Activated T-cell treated with anti-CD3 and anti-CD28 coated beads for 48 hours (primary cell): Measurements from ENCODE around the gene U2AF1L4.
"Not testable (repeated sequence)": the region's sequence is repeated elsewhere in the genome, so short reads cannot be mapped to it uniquely, and the experiment has no call there.

Experiments used
- DNase-seq: peaks from one replicate; pipeline ENCODE4 v3.0.0-alpha.2; 2020; ENCODE audit warnings: low read depth

Gene U2AF1L4

DNA sequence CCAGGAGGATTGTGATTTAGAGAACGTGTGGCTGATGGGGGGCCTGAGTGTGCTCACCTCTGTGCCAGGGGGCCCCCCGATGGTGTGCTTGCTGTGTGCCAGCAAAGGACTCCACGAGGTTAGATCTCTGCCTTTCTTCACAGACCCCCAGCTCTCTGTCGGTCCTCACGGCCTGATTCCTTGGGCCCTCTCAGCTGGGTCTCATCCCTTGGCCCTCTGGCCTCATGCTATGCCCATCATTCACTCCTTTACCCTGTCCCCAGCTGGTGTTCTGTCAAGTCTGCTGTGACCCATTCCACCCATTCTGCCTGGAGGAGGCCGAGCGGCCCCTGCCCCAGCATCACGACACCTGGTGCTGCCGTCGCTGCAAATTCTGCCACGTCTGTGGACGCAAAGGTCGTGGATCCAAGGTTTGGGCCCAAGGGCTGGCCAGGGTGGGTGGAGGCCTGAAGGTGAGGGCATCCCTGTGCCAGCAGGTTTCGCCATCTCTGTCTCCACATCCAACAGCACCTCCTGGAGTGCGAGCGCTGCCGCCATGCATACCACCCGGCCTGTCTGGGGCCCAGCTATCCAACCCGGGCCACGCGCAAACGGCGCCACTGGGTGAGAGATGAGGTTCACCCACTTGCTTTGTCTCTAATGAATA lies 19.9 kb downstream of the U2AF1L4 start:
- DNase-seq = no peak

DNA sequence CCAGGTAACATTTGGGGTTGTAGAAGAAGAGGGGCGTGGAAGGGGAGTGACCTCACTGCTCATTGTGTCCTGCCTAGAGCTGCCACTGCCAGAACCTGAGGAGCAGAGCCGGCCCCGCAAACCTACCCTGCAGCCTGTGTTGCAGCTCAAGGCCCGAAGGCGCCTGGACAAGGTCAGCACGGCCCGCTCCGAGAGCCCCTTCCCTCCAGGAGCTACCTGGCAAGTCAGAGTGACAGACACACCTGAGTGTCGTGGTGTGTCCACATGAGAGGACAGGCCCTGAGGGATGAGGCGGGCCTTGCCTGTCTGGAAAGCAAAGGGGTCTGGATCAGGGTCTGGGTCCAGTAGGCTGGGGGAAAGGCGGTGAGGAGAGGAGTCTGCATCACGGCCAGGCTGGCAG lies 20.7 kb downstream of the U2AF1L4 start:
- DNase-seq = no peak

DNA sequence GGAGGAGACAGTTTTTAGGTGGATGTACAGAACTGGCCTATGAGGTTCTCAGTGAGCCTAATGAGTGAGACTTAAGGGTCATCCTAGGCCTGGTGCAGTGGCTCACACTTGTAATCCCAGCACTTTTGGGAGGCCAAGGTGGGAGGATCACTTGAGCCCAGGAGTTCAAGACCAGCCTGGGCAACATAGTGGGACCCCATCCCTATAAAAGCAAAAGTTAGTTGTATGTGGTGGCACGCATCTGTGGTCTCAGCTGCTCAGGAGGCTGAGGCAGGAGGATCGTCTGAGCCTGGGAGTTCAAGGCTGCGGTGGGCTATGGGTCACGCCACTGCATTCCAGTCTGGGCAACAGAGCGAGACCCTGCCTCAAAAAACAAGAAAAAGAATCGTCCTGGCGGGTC lies 21.1 kb downstream of the U2AF1L4 start:
- DNase-seq = not testable (repeated sequence)

DNA sequence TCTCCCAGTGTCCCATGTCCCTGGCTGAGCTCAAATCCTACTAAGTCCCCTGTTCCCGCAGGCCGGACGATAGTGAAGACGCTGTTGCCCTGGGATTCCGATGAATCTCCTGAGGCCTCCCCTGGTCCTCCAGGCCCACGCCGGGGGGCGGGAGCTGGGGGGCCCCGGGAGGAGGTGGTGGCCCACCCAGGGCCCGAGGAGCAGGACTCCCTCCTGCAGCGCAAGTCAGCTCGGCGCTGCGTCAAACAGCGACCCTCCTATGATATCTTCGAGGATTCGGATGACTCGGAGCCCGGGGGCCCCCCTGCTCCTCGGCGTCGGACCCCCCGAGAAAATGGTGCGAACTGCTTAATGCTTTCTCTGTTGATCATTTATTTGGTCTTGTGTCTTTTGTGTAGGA lies 21.5 kb downstream of the U2AF1L4 start:
- DNase-seq = no peak

DNA sequence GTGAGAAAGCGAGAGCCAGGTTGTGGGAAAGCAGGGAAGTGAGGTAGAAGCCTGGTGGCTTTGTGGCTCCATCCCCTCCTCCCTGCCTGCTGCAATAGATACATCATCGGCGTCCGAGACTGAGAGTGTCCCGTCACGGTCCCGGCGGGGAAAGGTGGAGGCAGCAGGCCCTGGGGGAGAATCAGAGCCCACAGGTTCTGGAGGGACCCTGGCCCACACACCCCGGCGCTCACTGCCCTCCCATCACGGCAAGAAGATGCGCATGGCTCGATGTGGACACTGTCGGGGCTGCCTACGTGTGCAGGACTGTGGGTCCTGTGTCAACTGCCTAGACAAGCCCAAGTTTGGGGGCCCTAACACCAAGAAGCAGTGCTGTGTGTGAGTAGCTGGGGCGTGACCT lies 22.3 kb downstream of the U2AF1L4 start:
- DNase-seq = no peak

DNA sequence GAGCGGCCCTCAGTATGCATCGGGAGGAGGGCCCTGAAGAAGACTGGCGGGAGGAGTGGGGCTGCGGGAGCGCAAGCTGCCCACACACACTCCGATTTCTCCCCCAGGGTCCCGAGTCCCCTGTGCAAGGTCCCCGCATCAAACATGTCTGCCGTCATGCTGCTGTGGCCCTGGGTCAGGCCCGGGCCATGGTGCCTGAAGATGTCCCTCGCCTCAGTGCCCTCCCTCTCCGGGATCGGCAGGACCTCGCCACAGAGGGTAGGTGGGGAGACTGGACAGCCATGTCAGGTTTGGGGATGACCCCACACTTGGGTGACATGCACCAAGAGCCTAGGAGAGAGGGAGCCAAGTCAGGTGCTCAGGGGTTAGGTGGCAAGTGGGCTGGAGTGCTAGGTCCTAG lies 22.8 kb downstream of the U2AF1L4 start:
- DNase-seq = no peak

DNA sequence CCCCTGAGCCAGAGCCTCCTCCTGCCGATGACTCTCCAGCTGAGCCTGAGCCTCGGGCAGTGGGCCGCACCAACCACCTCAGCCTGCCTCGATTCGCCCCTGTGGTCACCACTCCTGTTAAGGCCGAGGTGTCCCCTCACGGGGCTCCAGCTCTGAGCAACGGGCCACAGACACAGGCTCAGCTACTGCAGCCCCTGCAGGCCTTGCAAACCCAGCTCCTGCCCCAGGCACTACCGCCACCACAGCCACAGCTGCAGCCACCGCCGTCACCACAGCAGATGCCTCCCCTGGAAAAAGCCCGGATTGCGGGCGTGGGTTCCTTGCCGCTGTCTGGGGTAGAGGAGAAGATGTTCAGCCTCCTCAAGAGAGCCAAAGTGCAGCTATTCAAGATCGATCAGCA lies 23.8 kb downstream of the U2AF1L4 start:
- DNase-seq = no peak

DNA sequence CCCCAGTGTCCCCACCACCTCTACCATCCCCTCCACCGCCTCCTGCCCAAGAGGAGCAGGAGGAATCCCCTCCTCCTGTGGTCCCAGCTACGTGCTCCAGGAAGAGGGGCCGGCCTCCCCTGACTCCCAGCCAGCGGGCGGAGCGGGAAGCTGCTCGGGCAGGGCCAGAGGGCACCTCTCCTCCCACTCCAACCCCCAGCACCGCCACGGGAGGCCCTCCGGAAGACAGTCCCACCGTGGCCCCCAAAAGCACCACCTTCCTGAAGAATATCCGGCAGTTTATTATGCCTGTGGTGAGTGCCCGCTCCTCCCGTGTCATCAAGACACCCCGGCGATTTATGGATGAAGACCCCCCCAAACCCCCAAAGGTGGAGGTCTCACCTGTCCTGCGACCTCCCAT lies 24.6 kb downstream of the U2AF1L4 start:
- DNase-seq = no peak

DNA sequence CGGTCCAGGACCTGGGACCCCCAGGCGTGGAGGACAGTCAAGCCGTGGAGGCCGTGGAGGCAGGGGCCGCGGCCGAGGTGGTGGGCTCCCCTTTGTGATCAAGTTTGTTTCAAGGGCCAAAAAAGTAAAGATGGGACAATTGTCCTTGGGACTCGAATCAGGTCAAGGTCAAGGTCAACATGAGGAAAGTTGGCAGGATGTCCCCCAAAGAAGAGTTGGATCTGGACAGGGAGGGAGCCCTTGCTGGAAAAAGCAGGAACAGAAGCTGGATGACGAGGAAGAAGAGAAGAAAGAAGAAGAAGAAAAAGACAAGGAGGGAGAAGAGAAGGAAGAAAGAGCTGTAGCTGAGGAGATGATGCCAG lies 25.1 kb downstream of the U2AF1L4 start:
- DNase-seq = no peak

DNA sequence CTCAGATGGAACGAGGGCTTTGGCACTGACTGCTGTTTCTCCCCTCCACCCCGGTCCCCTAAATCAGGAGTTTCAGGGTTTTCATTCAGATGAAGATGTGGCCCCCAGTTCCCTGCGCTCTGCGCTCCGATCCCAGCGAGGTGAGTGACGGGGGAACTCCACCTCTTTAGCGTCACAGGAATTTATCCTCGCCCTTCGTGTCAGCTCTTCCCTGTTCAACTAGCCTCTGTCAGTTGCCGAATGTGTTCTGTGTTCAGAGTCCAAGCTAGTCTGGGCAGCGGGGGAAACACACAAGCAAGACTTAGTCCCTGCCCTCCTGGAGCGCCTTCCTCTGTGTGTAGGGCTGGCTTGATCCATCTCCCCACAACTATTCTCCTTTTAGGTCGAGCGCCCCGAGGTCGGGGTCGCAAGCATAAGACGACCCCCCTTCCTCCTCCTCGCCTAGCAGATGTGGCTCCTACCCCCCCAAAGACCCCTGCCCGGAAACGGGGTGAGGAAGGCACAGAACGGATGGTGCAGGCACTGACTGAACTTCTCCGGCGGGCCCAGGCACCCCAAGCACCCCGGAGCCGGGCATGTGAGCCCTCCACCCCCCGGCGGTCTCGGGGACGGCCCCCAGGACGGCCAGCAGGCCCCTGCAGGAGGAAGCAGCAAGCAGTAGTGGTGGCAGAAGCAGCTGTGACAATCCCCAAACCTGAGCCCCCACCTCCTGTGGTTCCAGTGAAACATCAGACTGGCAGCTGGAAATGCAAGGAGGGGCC lies 25.6 kb downstream of the U2AF1L4 start:
- no peak for DNase-seq

DNA sequence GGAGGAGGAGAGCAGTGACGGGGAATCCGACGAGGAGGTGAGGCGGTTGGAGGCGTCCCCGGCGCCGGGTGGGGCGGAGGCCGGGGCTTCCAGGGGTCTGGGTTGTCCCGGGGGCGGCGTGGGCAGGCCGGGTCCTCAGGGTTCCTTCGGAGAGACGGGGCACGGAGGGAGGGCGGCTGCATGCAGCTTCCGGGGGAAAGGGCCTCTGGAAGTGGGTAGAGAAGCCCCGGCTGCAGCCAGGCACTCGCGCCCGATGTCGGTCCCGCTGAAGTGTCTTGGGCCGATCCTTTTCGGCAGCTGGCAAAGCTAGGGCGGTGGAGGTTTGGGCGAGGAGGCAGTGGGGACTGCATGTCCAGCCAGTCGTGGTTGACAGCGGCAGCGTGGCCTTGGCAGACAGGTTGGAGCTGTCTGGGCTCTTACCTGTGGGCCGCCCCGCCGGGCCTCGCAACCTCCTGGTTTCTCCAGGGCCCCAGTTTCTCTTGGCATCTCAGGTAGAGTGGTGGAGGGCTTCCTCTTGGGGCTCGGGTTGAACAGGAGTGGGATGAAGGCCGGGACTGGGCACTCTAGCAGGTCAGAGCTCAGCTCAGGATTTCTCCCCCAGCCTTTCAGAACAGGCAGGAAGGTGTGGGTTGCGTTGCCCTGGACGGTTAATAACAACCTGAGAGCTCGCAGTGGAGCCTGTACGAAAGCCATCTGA lies 26.7 kb downstream of the U2AF1L4 start:
- peak; percentile 59 for DNase-seq

DNA sequence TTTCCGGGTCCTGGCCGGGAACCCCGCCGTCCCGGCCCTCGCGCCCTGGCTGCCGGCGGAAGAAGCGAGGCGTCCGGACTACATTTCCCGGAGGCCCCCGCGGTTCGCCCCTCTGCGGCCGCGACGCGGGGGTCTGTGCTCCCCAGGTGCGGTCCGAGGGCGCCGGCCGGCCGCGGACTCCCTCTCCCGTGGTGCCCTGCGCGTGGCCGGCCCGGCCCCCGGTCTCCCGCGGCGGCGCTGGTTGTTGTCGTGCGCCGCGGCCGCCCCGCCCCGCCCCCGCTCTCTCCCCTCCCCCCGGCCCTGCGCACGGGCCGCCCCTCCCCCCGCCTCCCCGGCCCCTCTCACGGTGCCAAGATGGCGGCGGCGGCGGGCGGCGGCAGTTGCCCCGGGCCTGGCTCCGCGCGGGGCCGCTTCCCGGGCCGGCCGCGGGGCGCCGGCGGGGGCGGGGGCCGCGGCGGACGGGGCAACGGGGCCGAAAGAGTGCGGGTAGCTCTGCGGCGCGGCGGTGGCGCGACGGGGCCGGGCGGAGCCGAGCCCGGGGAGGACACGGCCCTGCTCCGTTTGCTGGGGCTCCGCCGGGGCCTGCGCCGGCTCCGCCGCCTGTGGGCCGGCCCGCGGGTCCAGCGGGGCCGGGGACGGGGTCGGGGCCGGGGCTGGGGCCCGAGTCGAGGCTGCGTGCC lies 27.4 kb downstream of the U2AF1L4 start, which contains the start of gene KMT2B:
KMT2B (plus strand) TSS at position 339 of the 680 bp plus-strand sequence; CDS start at position 355, 16 bp downstream.
- DNase-seq = peak; percentile 97

DNA sequence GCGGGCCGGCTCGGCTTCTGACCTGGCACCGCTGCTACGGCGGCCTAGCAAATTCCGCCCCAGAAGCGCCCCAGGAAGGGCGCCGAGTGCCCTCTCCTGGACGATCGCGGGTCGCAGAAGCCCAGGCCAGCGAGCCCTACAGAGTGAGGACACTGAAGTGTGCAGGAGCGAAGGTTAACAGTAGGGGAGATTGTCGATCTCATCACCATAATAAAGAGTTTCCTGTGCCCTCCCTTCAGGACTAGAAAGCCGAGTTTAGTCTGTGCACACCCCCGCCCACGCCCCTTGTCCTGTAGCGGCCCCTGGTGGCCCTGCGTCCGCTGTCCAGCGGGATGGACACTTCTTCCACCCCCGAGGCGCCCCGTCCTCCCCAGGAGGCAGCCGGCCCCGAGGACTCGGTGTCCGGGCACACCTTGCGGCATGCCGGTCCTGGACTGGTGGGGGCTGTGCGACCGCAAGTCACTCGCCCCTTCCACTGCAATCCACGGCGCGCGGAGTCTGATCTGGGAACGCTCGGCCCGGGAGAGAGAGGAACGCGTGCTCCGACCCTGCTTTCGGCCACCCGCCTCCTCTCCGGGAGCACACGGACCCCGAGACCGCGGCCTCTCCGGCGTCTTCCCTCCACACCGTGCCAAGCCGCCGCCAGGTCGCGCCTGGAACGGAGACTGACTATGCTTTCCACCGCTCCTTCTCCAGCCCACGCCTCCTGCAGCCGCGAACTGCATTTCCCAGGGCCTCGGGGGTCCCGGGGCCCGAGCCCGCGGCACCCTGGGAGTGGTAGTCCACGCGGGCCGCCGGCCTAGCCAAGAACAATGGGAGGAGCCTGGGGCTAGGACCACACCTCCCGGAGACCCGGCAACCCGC lies 28.2 kb downstream of the U2AF1L4 start:
- peak; percentile 71 for DNase-seq

DNA sequence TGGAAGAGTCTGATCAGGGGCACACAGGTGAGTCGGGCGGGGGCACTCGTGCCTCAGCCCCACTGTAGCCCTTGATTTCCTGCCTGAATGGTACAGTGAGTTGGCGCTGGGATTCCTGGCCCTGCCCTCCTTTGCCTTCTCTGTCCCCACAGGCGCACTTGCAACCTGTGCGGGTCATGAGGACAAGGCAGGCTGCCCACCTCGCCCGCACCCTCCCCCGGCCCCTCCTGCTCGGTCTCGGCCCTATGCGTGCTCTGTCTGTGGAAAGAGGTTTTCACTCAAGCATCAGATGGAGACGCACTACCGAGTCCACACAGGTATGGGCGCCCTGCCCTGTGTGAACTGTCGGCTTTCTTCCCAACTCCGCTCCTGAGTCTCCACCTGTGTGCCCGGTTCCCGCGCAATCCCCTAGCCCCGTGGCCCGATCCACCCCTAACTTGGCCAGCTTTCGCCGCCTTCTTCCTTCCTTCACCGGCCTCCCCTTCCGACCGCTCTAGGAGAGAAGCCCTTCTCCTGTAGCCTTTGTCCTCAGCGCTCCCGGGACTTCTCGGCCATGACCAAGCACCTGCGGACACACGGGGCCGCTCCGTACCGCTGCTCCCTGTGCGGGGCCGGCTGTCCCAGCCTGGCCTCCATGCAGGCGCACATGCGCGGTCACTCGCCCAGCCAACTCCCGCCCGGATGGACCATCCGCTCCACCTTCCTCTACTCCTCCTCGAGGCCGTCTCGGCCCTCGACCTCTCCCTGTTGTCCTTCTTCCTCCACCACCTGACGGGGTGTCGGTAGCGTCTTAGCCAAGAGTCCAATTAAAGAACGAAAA lies 29.0 kb downstream of the U2AF1L4 start:
- DNase-seq = no peak

DNA sequence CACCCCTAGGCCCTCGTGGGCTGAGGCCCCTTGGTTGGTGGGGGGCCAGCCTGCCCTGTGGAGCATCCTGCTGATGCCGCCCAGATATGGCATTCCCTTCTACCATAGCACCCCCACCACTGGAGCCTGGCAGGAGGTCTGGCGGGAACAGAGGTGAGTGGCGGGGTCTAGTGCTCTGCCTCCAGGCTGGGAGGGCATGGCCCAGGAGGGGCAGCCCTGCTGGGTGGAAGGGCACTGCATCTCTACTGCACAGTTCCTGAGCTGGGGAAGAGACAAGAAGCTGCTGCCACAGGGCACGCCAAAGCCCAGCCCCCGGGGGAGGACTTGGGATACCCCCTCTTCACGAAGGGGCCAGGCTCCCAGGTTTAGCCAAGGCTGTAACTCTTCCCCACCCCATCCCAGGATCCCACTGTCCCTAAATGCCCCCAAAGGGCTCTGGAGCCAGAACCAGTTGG lies 29.8 kb downstream of the U2AF1L4 start:
- no peak for DNase-seq

DNA sequence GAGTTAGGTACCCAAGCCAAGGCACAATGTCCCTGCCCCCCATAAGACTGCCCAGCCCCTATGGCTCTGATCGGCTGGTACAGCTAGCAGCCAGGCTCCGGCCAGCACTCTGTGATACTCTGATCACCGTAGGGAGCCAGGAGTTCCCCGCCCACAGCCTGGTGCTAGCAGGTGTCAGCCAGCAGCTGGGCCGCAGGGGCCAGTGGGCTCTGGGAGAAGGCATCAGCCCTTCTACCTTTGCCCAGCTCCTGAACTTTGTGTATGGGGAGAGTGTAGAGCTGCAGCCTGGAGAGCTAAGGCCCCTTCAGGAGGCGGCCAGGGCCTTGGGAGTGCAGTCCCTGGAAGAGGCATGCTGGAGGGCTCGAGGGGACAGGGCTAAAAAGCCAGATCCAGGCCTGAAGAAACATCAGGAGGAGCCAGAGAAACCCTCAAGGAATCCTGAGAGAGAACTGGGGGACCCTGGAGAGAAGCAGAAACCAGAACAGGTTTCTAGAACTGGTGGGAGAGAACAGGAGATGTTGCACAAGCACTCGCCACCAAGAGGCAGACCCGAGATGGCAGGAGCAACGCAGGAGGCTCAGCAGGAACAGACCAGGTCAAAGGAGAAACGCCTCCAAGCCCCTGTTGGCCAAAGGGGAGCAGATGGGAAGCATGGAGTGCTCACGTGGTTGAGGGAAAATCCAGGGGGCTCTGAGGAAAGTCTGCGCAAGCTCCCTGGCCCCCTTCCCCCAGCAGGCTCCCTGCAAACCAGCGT lies 30.4 kb downstream of the U2AF1L4 start:
- DNase-seq = no peak

DNA sequence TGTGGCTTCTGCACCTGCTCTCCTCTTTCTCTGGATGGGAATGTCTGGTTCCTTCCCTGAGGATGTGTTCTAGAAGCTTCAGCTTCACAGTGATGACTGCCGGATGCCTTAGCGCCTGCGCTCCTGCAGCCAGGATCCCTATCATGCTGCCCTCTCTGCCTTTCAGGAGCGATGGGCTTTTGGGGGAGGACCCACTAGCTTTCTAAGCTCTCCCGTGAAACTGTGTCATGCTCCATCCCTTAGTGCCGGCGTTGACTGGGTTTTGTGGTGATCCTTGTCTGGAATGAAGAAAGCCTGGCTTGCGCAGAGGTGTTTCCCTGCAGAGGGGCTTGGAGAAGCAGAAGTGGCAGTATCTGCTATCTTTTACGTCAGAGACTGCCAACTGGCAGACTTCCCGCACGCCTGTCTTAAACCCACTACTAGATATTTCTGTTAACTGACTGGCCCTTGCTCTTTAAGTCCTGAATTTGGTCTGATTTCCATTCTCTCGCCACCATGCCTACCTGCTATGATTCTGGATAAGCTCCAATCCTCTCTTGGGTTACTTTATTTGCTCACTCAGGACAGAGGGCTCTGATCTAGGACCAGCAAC lies 31.2 kb downstream of the U2AF1L4 start:
- DNase-seq = no peak

DNA sequence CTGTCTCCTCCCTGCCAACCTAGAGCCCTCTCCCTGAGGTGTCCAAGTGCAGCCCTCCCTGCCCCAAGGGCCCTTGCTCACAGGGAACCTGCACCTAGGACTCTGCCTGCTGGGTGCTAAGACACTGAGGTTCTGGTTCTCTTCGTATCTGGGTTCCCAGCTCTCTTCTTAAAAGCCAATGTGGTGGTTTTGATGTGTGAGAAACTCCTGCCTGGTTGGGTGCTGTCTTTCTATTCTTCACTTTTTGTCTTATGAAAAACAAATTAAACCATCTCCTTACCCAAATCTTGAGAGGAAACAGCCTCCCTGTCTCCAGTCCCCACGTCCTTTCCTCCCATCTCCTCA lies 31.7 kb downstream of the U2AF1L4 start:
- DNase-seq = no peak
